ENCODE data around the gene ATF2. TPM values are rescaled to one million over a fixed set of nuclear protein-coding genes. Genes with fewer than 3 reads are reported as not detected.
"Not testable (repeated sequence)": the region's sequence is repeated elsewhere in the genome, so short reads cannot be mapped to it uniquely, and the experiment has no call there.

The ATF2 gene
- total RNA-seq, 1 donor from 2014 or later: 91.3 TPM

DNA sequence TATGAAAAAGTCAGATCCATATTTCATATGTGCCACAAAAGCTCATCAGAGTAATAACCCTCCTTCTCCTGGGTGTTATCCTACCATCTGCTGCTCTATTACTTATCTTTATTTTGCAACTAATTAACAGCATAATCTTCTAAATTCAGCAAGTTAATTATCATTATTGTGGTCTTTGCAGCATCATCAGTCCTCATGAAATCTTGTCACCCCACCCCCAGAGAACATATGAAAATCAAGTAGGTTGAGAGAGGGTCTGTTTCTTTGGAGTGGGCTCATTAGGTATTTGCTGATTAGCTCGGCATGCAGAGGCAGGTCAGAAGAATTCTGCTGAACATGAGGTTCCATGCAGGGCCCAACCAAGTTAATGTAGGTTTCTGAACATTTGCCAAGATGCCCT is 64.8 kb downstream of the ATF2 start:
- H3K4me1 Mint-ChIP-seq (ENCODE audit: low read depth, unreplicated experiment): peaks cover 1% of the 10 kb centered on the region
- no peak for DNase-seq
- peaks cover 7% of the 10 kb centered on the region for H3K27me3 Mint-ChIP-seq (ENCODE audit: unreplicated experiment)
- peaks cover 14% of the 10 kb centered on the region for H3K36me3 Mint-ChIP-seq (ENCODE audit: unreplicated experiment)
- TF ChIP-seq, protein P1, sequence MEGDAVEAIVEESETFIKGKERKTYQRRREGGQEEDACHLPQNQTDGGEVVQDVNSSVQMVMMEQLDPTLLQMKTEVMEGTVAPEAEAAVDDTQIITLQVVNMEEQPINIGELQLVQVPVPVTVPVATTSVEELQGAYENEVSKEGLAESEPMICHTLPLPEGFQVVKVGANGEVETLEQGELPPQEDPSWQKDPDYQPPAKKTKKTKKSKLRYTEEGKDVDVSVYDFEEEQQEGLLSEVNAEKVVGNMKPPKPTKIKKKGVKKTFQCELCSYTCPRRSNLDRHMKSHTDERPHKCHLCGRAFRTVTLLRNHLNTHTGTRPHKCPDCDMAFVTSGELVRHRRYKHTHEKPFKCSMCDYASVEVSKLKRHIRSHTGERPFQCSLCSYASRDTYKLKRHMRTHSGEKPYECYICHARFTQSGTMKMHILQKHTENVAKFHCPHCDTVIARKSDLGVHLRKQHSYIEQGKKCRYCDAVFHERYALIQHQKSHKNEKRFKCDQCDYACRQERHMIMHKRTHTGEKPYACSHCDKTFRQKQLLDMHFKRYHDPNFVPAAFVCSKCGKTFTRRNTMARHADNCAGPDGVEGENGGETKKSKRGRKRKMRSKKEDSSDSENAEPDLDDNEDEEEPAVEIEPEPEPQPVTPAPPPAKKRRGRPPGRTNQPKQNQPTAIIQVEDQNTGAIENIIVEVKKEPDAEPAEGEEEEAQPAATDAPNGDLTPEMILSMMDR (IDR thresholded peaks at IDR 0.05; ENCODE audit: partially characterized antibody, unreplicated experiment): no peak
- H3K9me3 Mint-ChIP-seq (ENCODE audit: unreplicated experiment): peaks cover 5% of the 10 kb centered on the region
- no peak overlapping the region for H3K4me3 Mint-ChIP-seq (ENCODE audit: unreplicated experiment)
- H3K27ac Mint-ChIP-seq (ENCODE audit: unreplicated experiment): no peak overlapping the region

DNA sequence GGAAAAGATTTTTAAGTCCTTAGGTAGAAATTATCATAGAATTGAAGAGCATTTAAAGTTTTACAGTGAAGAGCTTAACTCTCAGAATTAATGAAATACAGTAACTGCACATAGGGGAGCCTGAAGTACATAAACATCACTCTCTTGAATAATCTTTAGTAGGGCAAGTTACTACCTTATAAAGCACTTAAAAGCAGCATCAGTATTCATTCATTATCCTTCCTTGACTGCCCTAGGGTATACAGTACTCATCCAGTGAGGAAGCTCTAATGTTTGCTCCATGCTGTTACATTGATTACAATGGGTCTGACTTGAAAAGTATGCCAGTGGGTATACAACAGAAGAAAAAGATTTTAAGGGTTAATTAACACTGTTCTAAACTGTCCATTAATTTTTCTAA is 66.5 kb downstream of the ATF2 start:
- H3K9me3 Mint-ChIP-seq (ENCODE audit: unreplicated experiment): peaks cover 1% of the 10 kb centered on the region
- H3K27ac Mint-ChIP-seq (ENCODE audit: unreplicated experiment): no peak overlapping the region
- no peak for DNase-seq
- TF ChIP-seq, protein P1 (IDR thresholded peaks at IDR 0.05; ENCODE audit: partially characterized antibody, unreplicated experiment): no peak
- H3K4me1 Mint-ChIP-seq (ENCODE audit: low read depth, unreplicated experiment): peaks cover 1% of the 10 kb centered on the region
- no peak overlapping the region for H3K4me3 Mint-ChIP-seq (ENCODE audit: unreplicated experiment)
- H3K27me3 Mint-ChIP-seq (ENCODE audit: unreplicated experiment): no peaks in the 10 kb centered on the region
- H3K36me3 Mint-ChIP-seq (ENCODE audit: unreplicated experiment): peaks cover 9% of the 10 kb centered on the region

DNA sequence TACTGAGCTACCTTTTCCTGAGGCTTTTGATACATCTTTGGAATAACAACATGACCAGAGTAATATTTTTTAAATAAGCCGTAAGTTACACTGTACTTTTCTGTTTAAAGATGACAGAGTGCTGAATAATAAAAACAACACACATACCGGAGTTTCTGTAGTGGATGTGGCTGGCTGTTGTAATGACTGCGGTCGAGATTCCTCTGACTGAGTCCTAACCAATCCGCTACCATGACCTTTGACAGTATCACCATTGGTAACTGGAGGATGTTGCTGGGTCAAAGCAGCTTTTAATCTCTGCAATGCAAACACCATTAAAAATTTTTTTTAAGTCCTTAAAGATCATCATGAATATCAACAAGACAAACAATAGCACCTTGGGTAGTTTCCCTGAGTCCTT is 70.7 kb downstream of the ATF2 start:
- TF ChIP-seq, protein P1 (IDR thresholded peaks at IDR 0.05; ENCODE audit: partially characterized antibody, unreplicated experiment): no peak
- no peak for DNase-seq
- Mint-ChIP-seq H3K4me3 (ENCODE audit: unreplicated experiment) (no peak overlapping the region), H3K27ac (ENCODE audit: unreplicated experiment) (no peak overlapping the region), H3K9me3 (ENCODE audit: unreplicated experiment) (no peaks in the 10 kb centered on the region), H3K36me3 (ENCODE audit: unreplicated experiment) (peaks cover 9% of the 10 kb centered on the region), H3K4me1 (ENCODE audit: low read depth, unreplicated experiment) (peaks cover 1% of the 10 kb centered on the region), H3K27me3 (ENCODE audit: unreplicated experiment) (no peaks in the 10 kb centered on the region)

DNA sequence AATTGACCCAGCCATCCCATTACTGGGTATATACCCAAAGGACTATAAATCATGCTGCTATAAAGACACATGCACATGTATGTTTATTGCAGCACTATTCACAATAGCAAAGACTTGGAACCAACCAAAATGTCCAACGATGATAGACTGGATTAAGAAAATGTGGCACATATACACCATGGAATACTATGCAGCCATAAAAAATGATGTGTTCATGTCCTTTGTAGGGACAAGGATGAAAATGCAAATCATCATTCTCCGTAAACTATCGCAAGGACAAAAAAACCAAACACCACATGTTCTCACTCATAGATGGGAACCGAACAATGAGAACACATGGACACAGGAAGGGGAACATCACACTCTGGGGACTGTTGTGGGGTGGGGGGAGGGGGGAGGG is 83.9 kb downstream of the ATF2 start:
- not testable (repeated sequence) for H3K4me1 Mint-ChIP-seq (ENCODE audit: low read depth, unreplicated experiment); H3K27me3 Mint-ChIP-seq (ENCODE audit: unreplicated experiment); H3K9me3 Mint-ChIP-seq (ENCODE audit: unreplicated experiment); H3K4me3 Mint-ChIP-seq (ENCODE audit: unreplicated experiment); DNase-seq; H3K36me3 Mint-ChIP-seq (ENCODE audit: unreplicated experiment); H3K27ac Mint-ChIP-seq (ENCODE audit: unreplicated experiment)

DNA sequence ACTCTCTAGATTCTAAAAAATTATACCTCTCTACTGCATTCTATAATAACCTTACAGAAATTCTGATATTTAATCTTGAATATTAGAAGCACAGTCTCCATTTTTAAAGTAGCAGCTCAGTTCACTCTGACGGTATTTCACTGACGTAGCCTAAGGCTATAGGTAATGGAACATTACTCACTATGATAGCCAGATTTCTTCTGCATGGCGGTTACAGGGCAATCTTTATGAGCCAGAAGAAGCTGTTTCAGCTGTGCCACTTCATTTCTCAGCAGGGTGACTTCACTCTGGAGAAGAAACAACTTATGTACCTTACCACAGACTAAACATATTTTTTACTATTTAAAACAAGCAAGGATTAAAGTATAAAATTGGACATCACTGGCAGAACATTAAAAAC is 87.5 kb downstream of the ATF2 start:
- Mint-ChIP-seq H3K9me3 (ENCODE audit: unreplicated experiment) (peaks cover 5% of the 10 kb centered on the region), H3K36me3 (ENCODE audit: unreplicated experiment) (peaks cover 4% of the 10 kb centered on the region), H3K4me1 (ENCODE audit: low read depth, unreplicated experiment) (no peaks in the 10 kb centered on the region), H3K27ac (ENCODE audit: unreplicated experiment) (no peak overlapping the region), H3K4me3 (ENCODE audit: unreplicated experiment) (no peak overlapping the region), H3K27me3 (ENCODE audit: unreplicated experiment) (peaks cover 2% of the 10 kb centered on the region)
- TF ChIP-seq, protein P1 (IDR thresholded peaks at IDR 0.05; ENCODE audit: partially characterized antibody, unreplicated experiment): no peak
- no peak for DNase-seq

DNA sequence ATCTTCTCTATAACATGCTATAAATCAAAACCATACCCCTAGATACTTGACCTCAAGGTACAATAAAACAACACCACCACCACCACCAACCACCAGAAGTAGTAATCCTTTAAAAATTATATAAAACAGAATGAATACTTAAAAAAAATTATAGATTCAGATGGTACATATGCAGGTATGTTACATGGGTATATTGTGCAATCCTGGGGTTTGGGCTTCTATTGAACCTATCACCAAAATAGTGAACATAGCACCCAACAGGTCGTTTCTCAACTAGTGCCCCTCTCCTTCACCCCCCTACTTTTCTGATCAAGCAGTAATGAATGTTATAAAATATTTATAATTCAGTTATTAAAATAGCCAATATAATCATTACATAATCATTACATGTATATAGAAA is 91.7 kb downstream of the ATF2 start:
- Mint-ChIP-seq H3K4me3 (ENCODE audit: unreplicated experiment) (no peak overlapping the region), H3K27me3 (ENCODE audit: unreplicated experiment) (no peaks in the 10 kb centered on the region), H3K36me3 (ENCODE audit: unreplicated experiment) (no peaks in the 10 kb centered on the region), H3K9me3 (ENCODE audit: unreplicated experiment) (no peaks in the 10 kb centered on the region), H3K4me1 (ENCODE audit: low read depth, unreplicated experiment) (no peaks in the 10 kb centered on the region), H3K27ac (ENCODE audit: unreplicated experiment) (no peak overlapping the region)
- TF ChIP-seq, protein P1 (IDR thresholded peaks at IDR 0.05; ENCODE audit: partially characterized antibody, unreplicated experiment): no peak
- DNase-seq: no peak

Measured in glutamatergic neuron (in vitro differentiated cells).